Adrenal gland (tissue), 5 donors: Measurements from ENCODE around the gene MINK1.

Experiments used
- CTCF ChIP-seq, 6 experiments: fragments of 450-650 bp in 4 of 6; fragments of 200-600 bp in 2 of 6; sonication (generic) in 1 of 6; IDR thresholded peaks; 1 replicate in 5 of 6; 2 replicates in 1 of 6; pipeline versions ENCODE4 v1.5.1 to v1.8.0; 2016 to 2021; ENCODE audit warnings: antibody characterized with exemption in 6 of 6, mild to moderate bottlenecking in 2 of 6, moderate library complexity in 1 of 6
- POLR2A ChIP-seq, 2 donors: fragments of 450-650 bp; IDR thresholded peaks; one replicate each; pipeline ENCODE4 v1.6.1; 2017; ENCODE audit warnings: antibody characterized with exemption in 2 of 2, mild to moderate bottlenecking in 2 of 2, moderate library complexity in 1 of 2
- donor health status: DM: no; HTN: no; CAD: no.

- TF ChIP-seq CTCF (IDR thresholded peaks at IDR 0.05) (no peak), POLR2A (IDR thresholded peaks at IDR 0.05) (no peak)
Observed at GRCh38 chr17:4942760-4943508, 109.8 kb downstream of the MINK1 start.
